Osteocyte (in vitro differentiated cells): Measurements from ENCODE around the gene NXPH1. TPM values are rescaled to one million over a fixed set of nuclear protein-coding genes. Genes with fewer than 3 reads are reported as not detected.

Source experiments
- DNase-seq: peaks from one replicate; pipeline ENCODE4 v3.0.0; 2021; ENCODE audit warnings: mixed read lengths; ENCODE audit not compliant: unreplicated experiment; ENCODE audit errors: extremely low spot score
- H3K27ac Mint-ChIP-seq: one replicate; pipeline ENCODE4 v1.8.0; 2021; ENCODE audit warnings: mild to moderate bottlenecking, mixed read lengths; ENCODE audit not compliant: unreplicated experiment
- H3K27me3 Mint-ChIP-seq: one replicate; pipeline ENCODE4 v1.8.0; 2021; ENCODE audit warnings: mixed read lengths; ENCODE audit not compliant: unreplicated experiment
- H3K36me3 Mint-ChIP-seq: one replicate; pipeline ENCODE4 v1.8.0; 2021; ENCODE audit warnings: mixed read lengths; ENCODE audit not compliant: unreplicated experiment
- H3K4me1 Mint-ChIP-seq: one replicate; pipeline ENCODE4 v1.8.0; 2021; ENCODE audit warnings: mixed read lengths; ENCODE audit not compliant: unreplicated experiment
- H3K4me3 Mint-ChIP-seq: one replicate; pipeline ENCODE4 v1.8.0; 2021; ENCODE audit warnings: mild to moderate bottlenecking, moderate library complexity, mixed read lengths; ENCODE audit not compliant: unreplicated experiment
- H3K9me3 Mint-ChIP-seq: one replicate; pipeline ENCODE4 v1.8.0; 2021; ENCODE audit warnings: mixed read lengths; ENCODE audit not compliant: unreplicated experiment
- CTCF ChIP-seq: fragments of 200-600 bp; sonication (generic); IDR thresholded peaks from 2 replicates; pipeline ENCODE4 v1.5.0; 2021; ENCODE audit warnings: antibody characterized with exemption, mild to moderate bottlenecking, moderate library complexity
- total RNA-seq: library from RNA; stranded (reverse); gene quantifications from 2 replicates; pipeline ENCODE4 v1.2.1, GENCODE V29; 2021

NXPH1 gene
- total RNA-seq, 1 donor from 2014 or later, result not detected

- no peak overlapping the region for H3K4me3 Mint-ChIP-seq
- no peak overlapping the region for H3K27ac Mint-ChIP-seq
- H3K9me3 Mint-ChIP-seq, result no peaks in the 10 kb centered on the region
- no peaks in the 10 kb centered on the region for H3K36me3 Mint-ChIP-seq
- no peak for DNase-seq
- TF ChIP-seq CTCF, result no peak
- H3K27me3 Mint-ChIP-seq, result no peaks in the 10 kb centered on the region
- no peaks in the 10 kb centered on the region for H3K4me1 Mint-ChIP-seq
Measured at GRCh38 chr7:8560501-8560900, 127.1 kb downstream of the NXPH1 start.

GRCh38 chr7:8561449-8561848, 128.0 kb downstream of the NXPH1 start:
- no peaks in the 10 kb centered on the region for H3K36me3 Mint-ChIP-seq
- DNase-seq, result no peak

GRCh38 chr7:8564281-8564680, 130.9 kb downstream of the NXPH1 start:
- no peak for TF ChIP-seq CTCF
- H3K27ac Mint-ChIP-seq, result no peak overlapping the region

More at GRCh38 chr7:8561449-8561848, 128.0 kb downstream of the NXPH1 start:
- no peak overlapping the region for H3K27ac Mint-ChIP-seq
- H3K4me1 Mint-ChIP-seq, result no peaks in the 10 kb centered on the region
- no peaks in the 10 kb centered on the region for H3K9me3 Mint-ChIP-seq
- no peaks in the 10 kb centered on the region for H3K27me3 Mint-ChIP-seq
- H3K4me3 Mint-ChIP-seq, result no peak overlapping the region
- TF ChIP-seq CTCF, result no peak

GRCh38 chr7:8566016-8566415, 132.6 kb downstream of the NXPH1 start:
- Mint-ChIP-seq H3K27ac (no peak overlapping the region), H3K36me3 (no peaks in the 10 kb centered on the region), H3K9me3 (no peaks in the 10 kb centered on the region), H3K4me3 (no peak overlapping the region), H3K4me1 (no peaks in the 10 kb centered on the region), H3K27me3 (no peaks in the 10 kb centered on the region)
- no peak for DNase-seq
- no peak for TF ChIP-seq CTCF

More at GRCh38 chr7:8564281-8564680, 130.9 kb downstream of the NXPH1 start:
- H3K36me3 Mint-ChIP-seq, result no peaks in the 10 kb centered on the region
- H3K4me1 Mint-ChIP-seq, result no peaks in the 10 kb centered on the region
- no peak overlapping the region for H3K4me3 Mint-ChIP-seq
- DNase-seq, result no peak
- H3K9me3 Mint-ChIP-seq, result no peaks in the 10 kb centered on the region
- H3K27me3 Mint-ChIP-seq, result no peaks in the 10 kb centered on the region

- H3K27me3 Mint-ChIP-seq, result no peaks in the 10 kb centered on the region
- DNase-seq, result no peak
- no peaks in the 10 kb centered on the region for H3K36me3 Mint-ChIP-seq
- no peaks in the 10 kb centered on the region for H3K4me1 Mint-ChIP-seq
- H3K4me3 Mint-ChIP-seq, result no peak overlapping the region
- no peak overlapping the region for H3K27ac Mint-ChIP-seq
- TF ChIP-seq CTCF, result no peak
- no peaks in the 10 kb centered on the region for H3K9me3 Mint-ChIP-seq
Measured at GRCh38 chr7:8567626-8568025, 134.2 kb downstream of the NXPH1 start.
